Left ventricle myocardium inferior (tissue), 1 donor: Measurements from ENCODE around the gene TRIM71. TPM values are rescaled to one million over a fixed set of nuclear protein-coding genes. Genes with fewer than 3 reads are reported as not detected.

Experiments
- DNase-seq: peaks from one replicate; pipeline ENCODE4 v3.0.0-alpha.2; 2020
- H3K27ac ChIP-seq: fragments of 200-600 bp; replicated peaks from 2 replicates; pipeline ENCODE4 v1.8.0; 2021
- H3K27me3 ChIP-seq: fragments of 200-600 bp; 2 replicates; pipeline ENCODE4 v1.8.0; 2021; ENCODE audit warnings: low read depth
- H3K36me3 ChIP-seq: fragments of 200-600 bp; 2 replicates; pipeline ENCODE4 v1.8.0; 2021
- H3K4me1 ChIP-seq: fragments of 200-600 bp; 2 replicates; pipeline ENCODE4 v1.8.0; 2021
- H3K4me3 ChIP-seq: fragments of 200-600 bp; 2 replicates; pipeline ENCODE4 v1.8.0; 2021; ENCODE audit warnings: mild to moderate bottlenecking, moderate library complexity
- H3K9me3 ChIP-seq: fragments of 200-600 bp; replicated peaks from 2 replicates; pipeline ENCODE4 v1.8.0; 2021
- intact Hi-C: fragments of 100-400 bp; cut with micrococcal nuclease; formaldehyde crosslinking; loops from one replicate; pipeline ENCODE4 v1.11.0; 2022
- total RNA-seq: library from RNA; stranded (reverse); fragmentation: NEBNext Ultra II Directional; extraction: Animal tissue kit (Norgen Biotek cat#: 25700); gene quantifications from one replicate; pipeline ENCODE4 v1.2.1, GENCODE V29; 2021
- TF ChIP-seq, protein P1 (sequence below): fragments of 200-600 bp; IDR thresholded peaks from 2 replicates; pipeline ENCODE4 v1.8.0; 2021; ENCODE audit warnings: antibody characterized with exemption, mild to moderate bottlenecking, borderline replicate concordance
- donor health status: DM: no; HTN: yes; CAD: no; lungs with severe emphysema.

The TRIM71 gene
- total RNA-seq, 1 donor from 2014 or later = not detected

DNA sequence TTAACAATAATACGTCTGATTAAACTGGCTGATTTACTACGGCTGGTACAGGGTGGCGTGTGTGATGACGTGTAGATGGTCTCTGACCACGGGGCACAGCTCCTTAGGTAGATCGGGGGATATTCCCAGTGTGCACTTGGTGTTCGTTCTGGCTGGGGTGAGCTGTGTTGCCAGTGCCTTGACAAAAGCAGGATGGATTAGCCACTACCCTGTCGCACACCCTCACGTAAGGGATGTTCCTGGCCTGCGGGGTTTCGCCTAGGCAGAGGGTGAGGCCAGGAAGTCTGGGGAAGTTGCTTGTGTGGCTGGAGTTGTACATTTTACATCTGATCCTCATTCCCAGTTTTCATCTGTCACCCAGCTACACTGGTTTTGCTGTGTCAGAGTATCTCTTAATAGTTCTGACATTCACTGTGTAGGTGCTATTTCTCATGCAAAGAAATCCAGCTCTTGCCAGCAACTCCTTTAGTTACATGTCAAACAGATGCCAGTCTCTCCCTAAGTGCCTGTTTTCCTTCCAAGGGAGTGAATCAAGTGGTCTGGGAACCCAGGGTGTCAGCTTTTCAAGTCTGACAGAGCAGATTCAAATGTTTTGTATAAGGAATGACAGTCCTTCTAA lies 67.6 kb downstream of the TRIM71 start:
- intact Hi-C loops = no loop called here
- no peak for DNase-seq
- Histone ChIP-seq H3K4me1 (no peaks in the 10 kb centered on the region), H3K9me3 (no peaks in the 10 kb centered on the region), H3K27me3 (no peaks in the 10 kb centered on the region), H3K4me3 (no peak overlapping the region), H3K27ac (no peak overlapping the region), H3K36me3 (no peaks in the 10 kb centered on the region)
- TF ChIP-seq, protein P1, sequence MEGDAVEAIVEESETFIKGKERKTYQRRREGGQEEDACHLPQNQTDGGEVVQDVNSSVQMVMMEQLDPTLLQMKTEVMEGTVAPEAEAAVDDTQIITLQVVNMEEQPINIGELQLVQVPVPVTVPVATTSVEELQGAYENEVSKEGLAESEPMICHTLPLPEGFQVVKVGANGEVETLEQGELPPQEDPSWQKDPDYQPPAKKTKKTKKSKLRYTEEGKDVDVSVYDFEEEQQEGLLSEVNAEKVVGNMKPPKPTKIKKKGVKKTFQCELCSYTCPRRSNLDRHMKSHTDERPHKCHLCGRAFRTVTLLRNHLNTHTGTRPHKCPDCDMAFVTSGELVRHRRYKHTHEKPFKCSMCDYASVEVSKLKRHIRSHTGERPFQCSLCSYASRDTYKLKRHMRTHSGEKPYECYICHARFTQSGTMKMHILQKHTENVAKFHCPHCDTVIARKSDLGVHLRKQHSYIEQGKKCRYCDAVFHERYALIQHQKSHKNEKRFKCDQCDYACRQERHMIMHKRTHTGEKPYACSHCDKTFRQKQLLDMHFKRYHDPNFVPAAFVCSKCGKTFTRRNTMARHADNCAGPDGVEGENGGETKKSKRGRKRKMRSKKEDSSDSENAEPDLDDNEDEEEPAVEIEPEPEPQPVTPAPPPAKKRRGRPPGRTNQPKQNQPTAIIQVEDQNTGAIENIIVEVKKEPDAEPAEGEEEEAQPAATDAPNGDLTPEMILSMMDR = no peak

DNA sequence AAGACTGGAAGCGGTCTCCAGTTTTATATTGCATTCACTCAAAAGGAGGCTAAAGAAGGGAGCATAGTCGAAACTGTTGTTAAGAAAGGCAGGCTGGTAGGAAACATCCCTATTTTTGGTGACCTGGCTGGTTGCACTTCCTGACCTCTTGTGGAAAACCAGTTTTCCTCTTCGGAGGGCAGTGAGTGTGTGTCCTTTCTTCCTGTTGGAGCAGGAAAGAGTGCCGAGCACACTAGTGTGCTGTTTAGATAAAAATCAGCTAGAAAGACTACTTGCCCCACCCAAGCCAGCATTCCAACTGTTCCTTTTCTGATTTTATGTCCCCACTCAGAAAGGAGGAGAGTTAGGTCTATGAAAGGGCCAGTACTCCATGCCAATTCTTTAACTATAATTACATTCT lies 68.5 kb downstream of the TRIM71 start:
- no peak overlapping the region for H3K27ac ChIP-seq
- DNase-seq = no peak
- intact Hi-C loops = no loop called here
- no peaks in the 10 kb centered on the region for H3K4me1 ChIP-seq
- no peaks in the 10 kb centered on the region for H3K36me3 ChIP-seq
- H3K27me3 ChIP-seq = peaks cover 3% of the 10 kb centered on the region
- TF ChIP-seq, protein P1 = no peak
- H3K4me3 ChIP-seq = no peak overlapping the region
- H3K9me3 ChIP-seq = no peaks in the 10 kb centered on the region

DNA sequence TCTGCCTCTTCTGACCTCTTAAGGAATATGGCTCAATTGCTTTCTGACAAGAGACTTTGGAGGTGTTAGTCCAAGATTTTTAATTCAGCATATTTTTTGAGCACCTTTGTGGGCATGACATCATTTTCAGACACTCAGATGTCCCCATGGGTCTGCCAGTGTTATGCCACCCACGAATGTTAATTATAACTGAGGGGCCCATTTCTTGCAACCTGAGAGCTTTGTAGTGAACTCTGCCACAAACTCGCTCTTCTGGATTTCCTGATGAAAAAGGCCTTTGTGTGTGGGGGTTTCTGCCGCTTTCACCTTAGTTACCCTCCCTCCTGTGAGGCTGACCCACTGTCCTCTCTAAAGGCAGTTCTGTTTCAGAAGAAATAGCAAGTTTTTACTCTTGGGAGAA lies 69.1 kb downstream of the TRIM71 start:
- H3K27ac ChIP-seq = no peak overlapping the region
- no peaks in the 10 kb centered on the region for H3K4me1 ChIP-seq
- no peak for DNase-seq
- TF ChIP-seq, protein P1 = no peak
- H3K4me3 ChIP-seq = no peak overlapping the region
- no peaks in the 10 kb centered on the region for H3K9me3 ChIP-seq
- no peaks in the 10 kb centered on the region for H3K36me3 ChIP-seq
- intact Hi-C loops = no loop called here
- peaks cover 7% of the 10 kb centered on the region for H3K27me3 ChIP-seq

DNA sequence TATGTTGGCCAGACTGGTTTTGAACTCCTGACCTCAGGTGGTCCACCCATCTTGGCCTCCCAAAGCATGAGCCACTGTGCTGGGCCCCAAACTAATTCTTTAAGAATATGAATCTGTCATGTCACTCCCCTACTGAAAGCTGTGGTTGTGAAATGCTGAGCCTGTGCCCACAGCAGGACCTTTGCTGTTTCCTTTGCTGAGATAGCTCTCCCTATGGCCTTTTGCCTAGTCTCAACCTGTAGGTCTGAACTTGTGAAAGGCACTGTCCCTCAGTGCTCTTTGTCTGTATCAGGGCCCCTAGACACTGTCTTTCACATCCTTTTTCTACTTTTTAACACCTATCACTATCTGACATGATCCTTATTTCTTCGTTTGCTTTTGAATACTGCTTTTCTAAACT lies 70.9 kb downstream of the TRIM71 start:
- TF ChIP-seq, protein P1 = no peak
- H3K36me3 ChIP-seq = no peaks in the 10 kb centered on the region

DNA sequence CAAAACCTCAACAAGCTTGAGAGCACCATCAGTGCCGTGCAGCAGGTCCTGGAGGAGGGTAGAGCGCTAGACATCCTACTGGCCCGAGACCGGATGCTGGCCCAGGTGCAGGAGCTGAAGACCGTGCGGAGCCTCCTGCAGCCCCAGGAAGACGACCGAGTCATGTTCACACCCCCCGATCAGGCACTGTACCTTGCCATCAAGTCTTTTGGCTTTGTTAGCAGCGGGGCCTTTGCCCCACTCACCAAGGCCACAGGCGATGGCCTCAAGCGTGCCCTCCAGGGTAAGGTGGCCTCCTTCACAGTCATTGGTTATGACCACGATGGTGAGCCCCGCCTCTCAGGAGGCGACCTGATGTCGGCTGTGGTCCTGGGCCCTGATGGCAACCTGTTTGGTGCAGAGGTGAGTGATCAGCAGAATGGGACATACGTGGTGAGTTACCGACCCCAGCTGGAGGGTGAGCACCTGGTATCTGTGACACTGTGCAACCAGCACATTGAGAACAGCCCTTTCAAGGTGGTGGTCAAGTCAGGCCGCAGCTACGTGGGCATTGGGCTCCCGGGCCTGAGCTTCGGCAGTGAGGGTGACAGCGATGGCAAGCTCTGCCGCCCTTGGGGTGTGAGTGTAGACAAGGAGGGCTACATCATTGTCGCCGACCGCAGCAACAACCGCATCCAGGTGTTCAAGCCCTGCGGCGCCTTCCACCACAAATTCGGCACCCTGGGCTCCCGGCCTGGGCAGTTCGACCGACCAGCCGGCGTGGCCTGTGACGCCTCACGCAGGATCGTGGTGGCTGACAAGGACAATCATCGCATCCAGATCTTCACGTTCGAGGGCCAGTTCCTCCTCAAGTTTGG lies 72.9 kb downstream of the TRIM71 start:
- Histone ChIP-seq H3K9me3 (no peaks in the 10 kb centered on the region), H3K4me1 (no peaks in the 10 kb centered on the region), H3K27ac (no peak overlapping the region), H3K4me3 (no peak overlapping the region), H3K36me3 (no peaks in the 10 kb centered on the region), H3K27me3 (peaks cover 26% of the 10 kb centered on the region)
- TF ChIP-seq, protein P1 = no peak
- DNase-seq = no peak
- intact Hi-C loops = no loop called here

More for the DNA sequence above, 70.9 kb downstream of the TRIM71 start:
- intact Hi-C loops = no loop called here
- H3K9me3 ChIP-seq = no peaks in the 10 kb centered on the region
- H3K27ac ChIP-seq = no peak overlapping the region
- peaks cover 18% of the 10 kb centered on the region for H3K27me3 ChIP-seq
- H3K4me1 ChIP-seq = no peaks in the 10 kb centered on the region
- H3K4me3 ChIP-seq = no peak overlapping the region
- no peak for DNase-seq
